ENCODE results near the gene MGRN1. TPM values are rescaled to one million over a fixed set of nuclear protein-coding genes. Genes with fewer than 3 reads are reported as not detected.

The MGRN1 gene
- total RNA-seq, 1 donor from 2014 or later: 91.5 TPM

DNA sequence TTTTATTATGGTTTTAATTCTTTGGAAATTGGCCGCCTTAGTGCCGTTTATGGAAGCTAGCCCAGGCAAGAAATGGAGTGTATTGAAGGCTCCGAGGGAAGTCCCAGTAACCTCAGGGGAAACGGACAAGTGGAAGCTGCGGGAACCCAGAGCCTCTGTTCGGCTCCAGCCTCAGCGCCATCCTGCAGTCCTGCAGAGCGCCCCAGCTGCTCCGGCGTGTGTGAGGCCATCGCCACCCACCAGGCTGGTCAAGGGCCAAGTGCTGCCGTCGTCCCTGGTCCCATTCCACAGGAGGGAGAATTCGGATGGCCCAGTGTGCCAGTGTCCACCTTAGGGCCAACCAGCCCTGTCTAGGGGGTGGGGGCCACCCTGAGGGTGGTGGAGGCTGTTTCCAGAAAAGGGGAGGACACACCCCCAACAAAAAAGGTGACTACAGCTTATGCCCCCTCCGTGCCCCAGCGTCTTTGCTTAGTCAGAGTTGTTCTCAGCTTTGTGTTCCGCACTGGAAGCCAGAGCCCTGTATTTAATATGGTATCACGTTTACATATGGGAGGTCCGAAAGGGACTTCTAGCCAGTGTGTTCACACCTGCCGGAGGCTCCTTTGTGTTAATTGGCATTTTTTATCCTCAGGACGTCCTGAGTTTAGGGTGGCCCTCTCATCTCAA lies 13.0 kb downstream of the MGRN1 start:
- H3K4me1 ChIP-seq (ENCODE audit: insufficient read depth, low read length): peaks cover 4% of the 10 kb centered on the region
- no peak overlapping the region for H3K4me3 ChIP-seq (ENCODE audit: insufficient read depth, low read depth, low read length)
- peaks cover 91% of the 10 kb centered on the region for H4K20me1 ChIP-seq (ENCODE audit: insufficient read depth, low read length)
- H3K79me2 ChIP-seq (ENCODE audit: insufficient read depth, low read length): peaks cover 96% of the 10 kb centered on the region
- no peak for TF ChIP-seq CTCF (IDR thresholded peaks at IDR 0.05; ENCODE audit: insufficient read depth, low read depth, low read length)
- TF ChIP-seq EZH2 (IDR thresholded peaks at IDR 0.05; ENCODE audit: insufficient read depth, low read length): no peak
- no peaks in the 10 kb centered on the region for H3K27me3 Mint-ChIP-seq (ENCODE audit: low read depth, unreplicated experiment)
- no peak overlapping the region for H3K27ac Mint-ChIP-seq (ENCODE audit: unreplicated experiment)
- no peak for FAIRE-seq
- H3K9me3 ChIP-seq (ENCODE audit: insufficient read depth, low read depth, low read length): no peaks in the 10 kb centered on the region
- no peaks in the 10 kb centered on the region for H3K27me3 ChIP-seq (ENCODE audit: insufficient read depth, low read length)
- no peak for DNase-seq (ENCODE audit: low read depth)
- H3K4me2 ChIP-seq (ENCODE audit: low read length): no peak overlapping the region
- H3K36me3 ChIP-seq (ENCODE audit: insufficient read depth, low read length): no peaks in the 10 kb centered on the region
- H3K9ac ChIP-seq (ENCODE audit: low read length): no peak overlapping the region
- H3K4me3 Mint-ChIP-seq (ENCODE audit: unreplicated experiment): no peak overlapping the region
- no peaks in the 10 kb centered on the region for H3K9me3 Mint-ChIP-seq (ENCODE audit: unreplicated experiment)
- no peak overlapping the region for H2AFZ ChIP-seq (ENCODE audit: low read depth, low read length)
- H3K27ac ChIP-seq (ENCODE audit: low read depth, low read length): no peak overlapping the region
- peaks cover 11% of the 10 kb centered on the region for H3K4me1 Mint-ChIP-seq (ENCODE audit: low read depth, unreplicated experiment)
- H3K36me3 Mint-ChIP-seq (ENCODE audit: low read depth, unreplicated experiment): peaks cover 10% of the 10 kb centered on the region

GRCh38 chr16:4639899-4640509 lies 15.4 kb downstream of the MGRN1 start:
- no peaks in the 10 kb centered on the region for H3K36me3 ChIP-seq (ENCODE audit: insufficient read depth, low read length)
- FAIRE-seq (no peak), DNase-seq (ENCODE audit: low read depth) (no peak)
- no peaks in the 10 kb centered on the region for H3K27me3 Mint-ChIP-seq (ENCODE audit: low read depth, unreplicated experiment)
- H3K9ac ChIP-seq (ENCODE audit: low read length): no peak overlapping the region
- H3K27me3 ChIP-seq (ENCODE audit: insufficient read depth, low read length): no peaks in the 10 kb centered on the region
- H4K20me1 ChIP-seq (ENCODE audit: insufficient read depth, low read length): peaks cover 93% of the 10 kb centered on the region
- H3K27ac Mint-ChIP-seq (ENCODE audit: unreplicated experiment): peak overlapping the region; percentile 69
- peaks cover 98% of the 10 kb centered on the region for H3K79me2 ChIP-seq (ENCODE audit: insufficient read depth, low read length)
- H3K4me3 Mint-ChIP-seq (ENCODE audit: unreplicated experiment): no peak overlapping the region
- H2AFZ ChIP-seq (ENCODE audit: low read depth, low read length): no peak overlapping the region
- H3K9me3 Mint-ChIP-seq (ENCODE audit: unreplicated experiment): no peaks in the 10 kb centered on the region
- H3K4me1 ChIP-seq (ENCODE audit: insufficient read depth, low read length): peaks cover 4% of the 10 kb centered on the region
- peak overlapping the region; percentile 6 for H3K27ac ChIP-seq (ENCODE audit: low read depth, low read length)
- H3K4me1 Mint-ChIP-seq (ENCODE audit: low read depth, unreplicated experiment): peaks cover 11% of the 10 kb centered on the region
- peaks cover 10% of the 10 kb centered on the region for H3K36me3 Mint-ChIP-seq (ENCODE audit: low read depth, unreplicated experiment)
- no peaks in the 10 kb centered on the region for H3K9me3 ChIP-seq (ENCODE audit: insufficient read depth, low read depth, low read length)
- H3K4me2 ChIP-seq (ENCODE audit: low read length): no peak overlapping the region
- TF ChIP-seq EZH2 (IDR thresholded peaks at IDR 0.05; ENCODE audit: insufficient read depth, low read length): no peak
- TF ChIP-seq CTCF (IDR thresholded peaks at IDR 0.05; ENCODE audit: insufficient read depth, low read depth, low read length): no peak
- no peak overlapping the region for H3K4me3 ChIP-seq (ENCODE audit: insufficient read depth, low read depth, low read length)

Data from astrocyte (in vitro differentiated cells and primary cell).